ENCODE data around the gene ARHGAP24.
"Not testable (repeated sequence)": the region's sequence is repeated elsewhere in the genome, so short reads cannot be mapped to it uniquely, and the experiment has no call there.

ARHGAP24 gene

DNA sequence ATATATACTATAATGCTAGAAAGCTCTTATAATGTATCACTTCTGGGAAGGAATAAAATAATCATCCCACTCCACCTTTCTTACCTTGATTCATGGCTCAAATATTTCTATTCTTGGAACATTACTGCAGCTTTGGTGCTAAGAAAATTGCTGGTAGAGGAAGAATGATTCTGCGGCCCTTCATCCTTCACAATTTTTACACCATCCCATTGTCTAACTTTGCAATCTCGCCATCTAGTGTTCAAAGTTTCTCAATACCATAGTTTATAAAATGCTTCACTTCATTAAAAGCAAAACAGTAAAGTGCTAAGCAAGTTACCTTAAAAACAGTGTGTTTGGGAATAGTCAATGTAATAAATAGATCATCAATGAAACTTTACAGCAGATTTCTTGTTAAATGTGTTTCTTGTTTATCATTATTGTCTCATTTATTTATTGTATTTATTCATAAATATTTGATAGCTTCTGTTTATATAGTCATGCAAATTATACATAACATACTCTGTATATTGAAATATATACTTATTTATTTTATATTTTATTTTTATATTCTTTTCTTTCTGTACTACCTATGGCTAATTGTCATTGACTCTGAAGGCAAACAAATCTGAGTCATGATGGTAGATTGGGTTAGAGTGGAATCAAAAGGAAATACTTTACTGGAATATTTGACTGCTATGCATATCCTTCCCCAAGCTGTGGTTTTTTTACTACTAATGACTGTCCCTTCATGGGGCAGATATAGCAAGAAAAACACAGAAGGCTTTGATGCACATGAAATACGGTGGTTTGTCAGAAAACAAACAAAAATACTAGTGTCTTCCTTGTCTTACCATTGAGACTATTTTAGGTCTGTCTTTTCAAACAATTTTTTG is 494.2 kb downstream of the ARHGAP24 start:
- no peak for DNase-seq

DNA sequence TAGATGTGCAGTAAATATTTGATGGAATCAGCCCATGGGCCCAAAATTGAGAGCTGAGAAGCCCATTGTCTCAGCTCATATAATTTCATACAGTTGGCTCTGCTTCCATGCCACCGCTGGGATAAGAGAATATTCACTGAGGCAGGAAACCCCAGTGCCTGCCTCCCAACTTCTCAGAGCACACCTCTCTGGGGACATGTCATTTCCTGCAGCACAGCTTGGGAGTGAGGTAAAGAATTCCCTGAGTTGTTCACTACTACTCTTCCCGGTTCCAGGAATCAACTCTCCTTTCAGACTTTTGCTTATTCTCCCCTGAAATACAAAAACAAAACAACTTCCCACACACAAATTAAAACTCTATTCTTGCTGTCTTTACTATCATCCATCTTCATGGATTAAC is 495.6 kb downstream of the ARHGAP24 start:
- no peak for DNase-seq

DNA sequence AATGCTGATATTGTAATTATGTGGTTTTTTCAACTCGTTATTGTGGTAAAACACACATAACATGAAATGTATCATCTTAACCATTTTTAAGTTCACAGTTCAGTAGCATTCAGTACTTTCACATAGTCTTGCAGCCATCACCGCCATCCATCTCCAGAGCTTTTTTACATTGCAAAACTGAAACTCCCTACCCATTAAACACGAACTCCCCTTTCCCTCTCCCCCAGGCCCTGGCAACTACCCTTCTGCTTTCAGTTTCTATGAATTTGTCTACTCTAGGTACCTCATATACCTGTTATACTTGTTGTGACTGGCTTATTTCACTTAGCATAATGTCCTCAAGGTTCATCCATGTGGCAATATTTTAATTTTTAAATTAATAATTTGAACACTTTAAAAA is 504.3 kb downstream of the ARHGAP24 start:
- no peak for DNase-seq

DNA sequence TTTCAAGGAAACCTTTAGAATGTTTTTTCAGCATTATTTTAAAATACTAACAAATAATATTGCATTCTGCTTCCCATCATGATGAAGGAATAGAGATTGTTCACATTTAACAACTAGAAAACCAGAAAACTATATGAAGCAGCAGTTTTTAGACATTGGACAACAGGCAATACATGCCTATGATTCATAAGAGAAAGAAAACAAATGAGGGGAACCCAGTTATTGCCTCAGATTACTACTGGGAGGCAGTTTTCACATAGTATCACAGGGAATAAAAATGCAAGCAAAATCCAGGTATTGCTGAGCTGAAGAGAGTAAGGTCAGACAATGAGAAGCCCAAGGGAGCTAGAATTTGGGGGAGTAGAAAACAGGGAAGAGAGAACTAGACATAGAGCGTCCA is 511.3 kb downstream of the ARHGAP24 start:
- no peak for DNase-seq

DNA sequence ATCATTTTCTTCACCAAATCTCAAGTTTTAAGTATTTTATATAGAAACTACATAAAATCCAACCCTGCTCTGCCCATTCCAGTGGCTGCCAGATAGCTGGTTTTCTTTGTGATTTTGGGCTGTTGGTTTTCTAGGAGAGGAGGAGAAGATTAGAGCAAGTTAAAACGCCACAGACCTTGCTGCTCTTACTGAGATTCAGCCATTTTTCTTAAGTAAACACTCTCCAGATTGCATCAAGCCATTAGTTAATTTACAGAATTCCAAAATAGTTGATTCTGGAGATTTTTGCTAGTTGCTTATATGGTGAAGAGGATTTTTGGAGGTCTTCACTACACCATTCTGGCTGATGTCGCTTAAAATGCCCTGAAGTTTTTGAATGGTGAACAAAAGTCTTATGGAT is 518.7 kb downstream of the ARHGAP24 start:
- no peak for DNase-seq

DNA sequence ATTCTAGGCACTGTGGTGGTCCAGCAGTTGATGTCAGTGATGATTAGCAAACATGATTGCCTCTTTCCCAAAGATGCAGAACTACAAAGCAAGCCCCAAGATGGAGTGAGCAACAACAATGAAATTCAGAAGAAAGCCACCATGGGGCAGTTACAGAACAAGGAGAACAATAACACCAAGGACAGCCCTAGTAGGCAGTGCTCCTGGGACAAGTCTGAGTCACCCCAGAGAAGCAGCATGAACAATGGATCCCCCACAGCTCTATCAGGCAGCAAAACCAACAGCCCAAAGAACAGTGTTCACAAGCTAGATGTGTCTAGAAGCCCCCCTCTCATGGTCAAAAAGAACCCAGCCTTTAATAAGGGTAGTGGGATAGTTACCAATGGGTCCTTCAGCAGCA is 519.6 kb downstream of the ARHGAP24 start:
- DNase-seq: no peak

DNA sequence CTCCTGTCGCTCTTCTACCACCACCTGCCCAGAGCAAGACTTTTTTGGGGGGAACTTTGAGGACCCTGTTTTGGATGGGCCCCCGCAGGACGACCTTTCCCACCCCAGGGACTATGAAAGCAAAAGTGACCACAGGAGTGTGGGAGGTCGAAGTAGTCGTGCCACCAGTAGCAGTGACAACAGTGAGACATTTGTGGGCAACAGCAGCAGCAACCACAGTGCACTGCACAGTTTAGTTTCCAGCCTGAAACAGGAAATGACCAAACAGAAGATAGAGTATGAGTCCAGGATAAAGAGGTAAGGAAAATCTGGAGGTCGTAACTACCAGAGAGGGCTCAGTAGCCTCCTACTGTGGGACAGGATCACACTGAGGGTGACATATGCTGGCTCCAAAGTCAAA is 520.4 kb downstream of the ARHGAP24 start:
- no peak for DNase-seq

DNA sequence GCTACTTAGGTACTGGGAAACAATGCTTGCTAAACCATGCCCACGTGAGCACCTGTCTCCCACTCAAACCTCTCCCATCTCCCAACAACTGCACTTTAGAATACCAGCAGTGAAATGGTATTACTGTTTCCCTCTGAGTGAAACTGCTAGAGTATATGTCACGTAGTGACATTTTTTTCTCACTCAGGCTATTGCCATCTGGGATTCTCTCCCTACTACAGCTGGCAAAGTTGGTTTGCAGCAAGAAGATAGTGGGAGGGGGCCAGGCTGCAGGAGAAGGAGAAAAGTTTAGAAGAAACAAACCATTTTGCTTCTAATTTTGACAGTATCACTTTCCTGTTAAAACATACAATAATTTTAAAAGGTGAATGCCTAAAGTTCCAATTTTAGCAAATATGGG is 526.6 kb downstream of the ARHGAP24 start:
- no peak for DNase-seq

DNA sequence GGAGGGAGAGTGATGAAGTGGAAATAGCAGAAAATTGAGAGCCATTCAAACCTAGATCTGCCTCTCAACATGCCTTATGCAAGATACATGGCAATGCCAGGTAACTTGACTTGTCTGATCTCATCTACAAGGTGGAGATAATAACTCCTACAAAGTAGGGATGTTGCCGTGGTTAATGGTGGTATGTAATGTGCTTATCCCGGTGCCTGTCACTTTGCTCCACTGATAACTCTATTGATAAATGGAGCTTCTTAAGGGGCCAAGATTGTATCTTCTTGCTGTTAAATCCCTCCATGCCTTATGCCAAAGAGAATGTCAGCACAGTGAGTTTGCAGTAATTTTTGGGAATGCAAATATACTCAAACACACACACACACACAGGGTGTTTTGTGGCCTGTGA is 529.1 kb downstream of the ARHGAP24 start:
- no peak for DNase-seq

DNA sequence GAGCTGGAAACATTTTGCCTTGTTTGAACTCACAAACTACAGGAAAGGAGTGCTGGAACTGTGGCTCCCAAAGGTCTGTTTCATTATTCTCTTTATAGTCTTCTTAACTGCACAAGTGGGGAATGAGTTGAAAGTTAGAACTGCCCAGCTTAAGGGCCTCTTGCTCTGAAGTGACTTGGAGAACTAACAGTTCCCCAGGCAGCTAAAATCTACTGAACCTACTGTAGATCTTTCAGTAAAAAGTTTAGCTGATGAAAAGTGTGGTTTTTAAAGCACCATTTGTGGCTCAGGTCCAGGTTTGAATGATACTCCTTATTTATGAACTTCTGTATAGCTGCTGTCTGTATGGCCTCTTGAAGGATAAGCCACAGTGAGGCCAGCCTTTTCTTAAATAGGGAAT is 531.1 kb downstream of the ARHGAP24 start:
- no peak for DNase-seq

DNA sequence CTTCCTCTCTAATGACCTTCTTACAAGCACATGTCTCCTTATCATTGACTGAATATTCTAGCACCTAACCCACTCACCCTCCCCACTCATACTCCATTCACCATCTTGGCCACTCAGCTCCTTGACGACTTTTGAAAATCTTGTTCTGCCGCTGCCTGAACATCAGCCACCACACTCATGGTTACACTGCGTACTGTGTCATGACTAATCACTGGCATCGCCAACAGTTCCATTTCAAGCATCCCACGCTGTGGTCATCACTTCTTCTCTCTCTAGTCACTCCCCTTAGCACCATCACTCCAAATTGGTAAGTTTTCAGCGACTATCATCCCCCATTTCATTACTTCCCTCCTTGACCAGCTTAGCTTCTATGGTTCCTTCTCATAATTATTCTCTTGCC is 532.1 kb downstream of the ARHGAP24 start:
- DNase-seq: no peak

DNA sequence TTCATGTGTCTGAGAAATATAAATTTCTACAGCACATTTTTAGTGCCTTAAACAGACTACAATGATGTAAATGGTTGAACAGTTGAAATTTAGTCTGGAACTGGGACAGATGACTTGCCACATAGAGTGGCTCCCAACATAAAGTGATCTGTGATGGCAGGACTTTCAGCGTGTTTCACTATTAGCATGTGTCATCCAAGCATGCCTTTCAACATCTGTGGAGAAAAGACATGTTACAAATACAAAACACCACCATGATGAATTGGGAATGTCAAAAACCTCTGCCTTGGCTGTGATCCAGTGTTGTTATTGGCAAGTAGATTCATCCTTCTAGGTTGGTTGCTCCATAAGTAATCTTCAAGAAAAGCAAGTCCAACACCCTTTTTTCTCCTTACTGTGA is 536.2 kb downstream of the ARHGAP24 start:
- no peak for DNase-seq

DNA sequence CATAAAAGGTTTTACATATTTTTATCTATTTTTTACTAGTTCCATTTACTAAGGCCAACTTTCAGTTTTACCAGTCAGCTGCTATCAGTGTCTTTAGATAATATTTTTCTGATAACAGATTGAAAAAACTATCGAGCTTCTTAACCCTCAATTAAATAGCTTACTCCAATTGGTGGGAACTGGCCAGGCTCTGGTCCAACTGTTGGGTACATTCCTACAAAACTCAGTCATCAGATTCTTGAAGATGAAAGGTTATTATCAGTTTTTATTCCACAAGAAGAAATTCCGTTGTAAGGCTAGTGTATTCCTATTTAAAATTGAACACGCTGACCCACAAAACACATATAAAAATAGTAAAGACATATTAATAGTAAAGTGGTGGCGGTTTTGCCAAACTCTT is 538.7 kb downstream of the ARHGAP24 start:
- DNase-seq: no peak

DNA sequence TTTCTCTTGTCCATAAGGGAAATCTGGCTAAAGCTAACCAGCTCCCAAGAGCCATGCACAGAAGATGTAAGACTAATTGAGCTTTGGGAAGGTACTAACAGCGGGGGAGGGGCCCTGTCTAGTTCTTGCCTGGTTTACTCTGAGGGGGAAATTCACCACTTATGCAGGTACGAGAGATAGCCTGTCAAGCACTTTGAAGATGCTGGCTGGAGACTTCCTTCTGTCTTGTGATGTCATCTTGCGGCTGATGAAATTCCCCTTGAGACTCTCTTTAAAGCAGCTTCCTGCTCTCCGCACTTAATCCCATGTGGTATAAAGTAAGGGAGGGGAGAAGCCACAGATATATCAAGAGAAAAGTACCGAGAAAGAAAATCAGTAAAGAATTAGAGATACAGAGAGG is 539.6 kb downstream of the ARHGAP24 start:
- no peak for DNase-seq

DNA sequence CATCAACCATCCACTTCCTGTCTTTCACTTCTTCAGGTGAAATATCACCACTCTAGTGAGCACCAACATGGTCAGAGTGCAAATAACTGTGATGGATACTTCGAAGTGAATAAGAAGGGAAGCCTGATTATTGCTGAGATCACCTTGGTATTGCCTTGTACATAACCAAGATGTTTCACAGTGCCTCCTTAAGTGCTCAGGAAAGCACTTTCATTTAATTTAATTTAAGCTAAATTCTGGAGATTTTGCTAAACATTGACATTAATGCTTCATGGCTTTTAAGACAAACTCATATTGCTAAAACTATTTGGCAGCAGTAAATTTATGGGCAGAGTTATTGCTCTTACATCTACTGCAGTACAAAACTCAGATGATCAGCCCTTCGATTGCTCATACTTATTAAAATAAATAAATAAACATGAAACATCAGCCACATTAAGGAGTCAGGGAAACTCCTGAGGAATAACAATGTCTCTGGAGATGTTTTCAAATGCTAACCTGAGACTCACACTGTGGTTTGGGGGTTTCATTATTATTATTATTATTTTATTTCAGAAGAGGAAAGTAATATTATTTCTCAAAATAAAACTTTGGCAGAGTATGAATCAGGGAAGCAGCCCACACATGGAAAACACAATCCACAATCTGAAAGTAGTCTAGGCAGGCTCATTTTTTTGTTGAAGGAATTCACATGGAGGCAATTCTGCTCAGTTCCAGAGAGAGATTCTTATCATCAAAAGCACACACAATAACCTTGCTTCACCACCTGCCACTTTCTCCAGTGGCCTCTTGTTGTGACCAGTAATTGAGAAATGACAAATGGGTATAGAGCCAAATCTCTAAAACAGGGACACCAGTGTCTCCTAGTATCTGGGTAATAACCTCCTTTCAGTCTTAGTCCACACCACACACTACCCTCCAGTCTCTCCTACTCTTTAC is 540.7 kb downstream of the ARHGAP24 start:
- DNase-seq: no peak

DNA sequence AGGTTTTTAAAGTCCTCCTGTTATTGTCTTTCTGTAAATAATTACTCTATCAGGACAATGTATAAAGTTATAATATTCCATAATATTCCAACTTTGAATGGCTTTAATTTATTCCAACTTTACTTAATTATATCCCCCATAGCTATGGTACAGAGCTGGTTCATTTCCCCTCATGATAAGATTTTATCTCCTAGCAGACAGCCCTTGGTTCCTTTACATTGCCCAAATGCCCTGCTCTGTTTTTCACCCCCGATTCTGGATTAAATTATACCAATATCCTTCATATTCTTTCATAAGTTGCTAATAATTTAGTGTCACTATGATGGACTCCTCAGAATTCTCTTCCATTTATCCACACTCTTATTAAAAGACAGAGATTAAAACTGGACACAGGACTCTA is 544.4 kb downstream of the ARHGAP24 start:
- DNase-seq: no peak

DNA sequence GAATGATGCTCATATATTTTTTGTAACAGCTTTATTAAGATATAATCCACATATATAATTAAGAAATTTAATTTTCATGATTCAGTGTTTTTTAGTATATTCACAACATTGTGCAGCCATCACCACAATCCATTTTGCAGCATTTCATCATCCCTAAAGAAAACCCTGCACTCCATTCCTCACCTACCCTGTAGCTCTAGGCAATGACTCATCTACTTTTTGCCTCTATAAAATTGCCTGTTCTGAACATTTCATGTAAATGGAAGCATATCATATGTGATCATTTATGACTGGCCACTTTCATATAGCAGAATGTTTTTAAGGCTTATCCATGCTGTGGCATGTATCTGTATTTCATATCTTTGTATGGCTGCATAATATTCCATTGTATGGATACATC is 545.0 kb downstream of the ARHGAP24 start:
- no peak for DNase-seq

DNA sequence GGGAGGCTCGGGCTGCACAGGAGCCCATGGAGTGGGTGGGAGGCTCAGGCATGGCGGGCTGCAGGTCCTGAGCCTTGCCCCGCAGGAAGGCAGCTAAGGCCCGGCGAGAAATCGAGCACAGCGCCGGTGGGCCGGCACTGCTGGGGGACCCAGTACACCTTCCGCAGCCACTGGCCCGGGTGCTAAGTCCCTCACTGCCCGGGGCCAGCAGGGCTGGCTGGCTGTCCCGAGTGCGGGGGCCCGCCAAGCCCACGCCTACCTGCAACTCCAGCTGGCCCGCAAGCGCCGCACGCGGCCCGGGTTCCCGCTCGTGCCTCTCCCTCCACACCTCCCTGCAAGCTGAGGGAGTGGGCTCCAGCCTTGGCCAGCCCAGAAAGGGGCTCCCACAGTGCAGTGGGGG is 546.7 kb downstream of the ARHGAP24 start:
- not testable (repeated sequence) for DNase-seq

DNA sequence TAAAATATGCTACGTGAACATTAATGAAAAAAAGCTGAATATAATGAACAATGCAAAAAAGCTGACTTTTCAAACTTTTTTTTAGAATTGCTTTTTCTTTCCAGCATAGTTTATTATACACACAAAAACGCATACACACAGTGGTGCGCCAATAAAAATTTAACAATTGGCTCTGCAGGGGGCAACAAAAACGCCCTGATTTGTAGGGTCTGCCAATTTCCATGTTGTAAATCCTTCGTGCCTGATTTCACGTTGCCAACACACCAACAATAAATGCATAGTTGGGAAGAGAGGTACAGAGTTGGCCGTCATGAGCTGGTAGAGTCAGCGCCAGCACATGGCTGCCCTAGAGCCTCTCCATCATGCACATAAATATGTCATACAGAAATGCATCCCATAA is 551.8 kb downstream of the ARHGAP24 start:
- no peak for DNase-seq

DNA sequence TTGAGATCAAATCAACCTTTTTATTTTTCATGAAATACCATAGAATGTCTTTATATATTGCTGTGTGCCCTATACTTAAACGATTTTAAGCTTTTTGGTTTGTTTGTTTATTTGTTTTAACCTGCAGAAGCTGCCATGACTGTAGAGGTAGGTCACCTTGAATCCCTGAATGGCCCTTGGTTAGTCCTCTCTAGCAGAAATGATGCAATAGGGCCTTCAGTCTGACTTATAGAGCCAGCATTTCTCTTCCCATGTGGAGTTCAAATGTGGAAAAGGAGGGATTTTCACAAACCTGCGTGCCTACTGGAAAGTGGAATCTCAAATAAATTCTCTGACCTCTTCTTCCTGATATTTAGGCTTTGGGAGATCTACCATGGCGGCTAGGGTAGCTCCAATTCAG is 557.0 kb downstream of the ARHGAP24 start:
- DNase-seq: no peak

DNA sequence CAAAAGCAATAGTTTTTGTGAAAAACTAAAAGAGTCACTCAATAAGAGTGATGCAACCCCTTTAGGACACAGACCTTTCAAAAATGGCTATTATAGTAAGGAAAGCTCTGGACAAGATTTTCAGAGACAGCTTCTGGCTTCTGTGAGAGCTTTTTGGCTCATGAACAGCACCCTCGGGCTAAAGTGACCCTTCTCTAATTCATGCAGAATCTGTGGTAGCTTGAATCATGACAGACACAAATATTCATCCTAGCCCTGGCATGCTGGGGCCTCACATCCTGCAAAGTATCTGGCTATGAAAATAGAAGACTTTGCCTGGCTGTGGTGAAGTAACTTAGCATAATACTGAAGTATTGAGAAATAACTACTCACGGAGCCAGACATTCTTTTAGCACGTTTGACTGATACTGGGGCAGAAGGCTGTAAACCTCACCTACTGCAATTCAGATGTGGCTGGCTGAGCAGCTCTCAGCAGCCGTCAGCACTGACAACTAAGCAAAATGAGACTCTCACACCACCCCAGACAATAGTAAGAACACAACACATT is 557.6 kb downstream of the ARHGAP24 start:
- DNase-seq: no peak

DNA sequence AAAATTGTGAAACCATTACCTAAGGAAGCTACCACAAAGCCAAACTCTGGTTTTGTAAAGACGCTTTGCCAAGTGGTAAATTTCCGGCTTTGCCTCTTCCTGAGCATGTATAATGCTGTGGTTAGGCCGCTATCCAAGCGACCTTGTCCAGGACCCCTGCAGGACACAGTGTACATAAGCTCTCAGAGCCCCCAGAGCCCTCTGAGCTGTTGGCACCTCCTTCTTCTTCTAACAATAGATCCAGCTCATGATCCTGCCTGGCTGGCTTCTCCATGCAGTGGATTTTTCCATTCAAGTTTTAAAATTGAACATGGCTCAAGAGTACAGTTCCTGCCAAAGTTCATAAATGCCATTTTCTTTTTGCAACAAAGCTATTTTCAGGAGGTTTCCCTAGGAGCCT is 558.2 kb downstream of the ARHGAP24 start:
- DNase-seq: no peak

DNA sequence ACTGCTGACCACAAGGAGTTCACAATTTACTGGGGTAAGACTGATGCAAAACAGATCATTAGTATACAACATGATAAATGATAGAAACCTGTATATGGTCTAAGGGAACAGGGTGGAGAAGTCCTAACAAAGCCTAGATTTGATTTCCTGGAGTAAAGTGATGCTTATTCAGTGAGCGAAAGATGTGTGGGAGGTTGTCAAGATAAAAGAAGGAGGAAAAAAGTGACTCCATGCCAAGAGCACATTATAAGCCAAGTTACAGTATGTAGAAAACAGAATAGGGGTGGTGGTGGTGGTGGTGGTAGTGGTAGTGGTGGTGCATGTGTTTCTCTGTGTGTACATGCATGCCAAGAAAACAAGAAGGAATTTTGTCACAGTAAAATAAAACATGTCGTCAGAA is 559.7 kb downstream of the ARHGAP24 start:
- DNase-seq: no peak

DNA sequence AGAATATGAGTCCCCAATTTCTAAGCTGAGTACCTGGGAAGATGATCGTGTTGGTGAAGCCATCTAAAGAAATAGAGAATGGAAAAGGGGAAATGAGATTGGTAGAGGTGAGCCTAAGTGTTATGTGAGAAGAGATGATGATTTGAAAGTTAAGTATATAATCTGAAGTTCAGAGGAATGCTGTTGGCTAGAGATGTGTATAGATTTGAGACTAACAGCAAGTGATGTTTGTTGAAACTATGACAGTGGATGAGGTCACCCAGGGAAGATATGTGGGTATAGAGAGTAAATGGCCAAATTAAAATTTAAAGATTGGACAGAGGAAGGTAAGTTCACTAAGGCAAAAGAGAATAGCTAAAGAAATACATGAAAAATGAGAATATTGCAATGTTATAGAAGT is 560.7 kb downstream of the ARHGAP24 start:
- no peak for DNase-seq

Data from stimulated activated naive CD4-positive, alpha-beta T cell treated with Interleukin-2 at 50 U/mL for 16 hours (primary cell).